GM18499 (cell line): ENCODE data around the gene UCK2.

Experiments used
- ATAC-seq: cut with Tn5 transposase; IDR thresholded peaks from one replicate; pipeline ENCODE4 v1.9.1; 2021; ENCODE audit warnings: moderate number of reproducible peaks; ENCODE audit not compliant: insufficient read depth, unreplicated experiment

Gene UCK2

DNA sequence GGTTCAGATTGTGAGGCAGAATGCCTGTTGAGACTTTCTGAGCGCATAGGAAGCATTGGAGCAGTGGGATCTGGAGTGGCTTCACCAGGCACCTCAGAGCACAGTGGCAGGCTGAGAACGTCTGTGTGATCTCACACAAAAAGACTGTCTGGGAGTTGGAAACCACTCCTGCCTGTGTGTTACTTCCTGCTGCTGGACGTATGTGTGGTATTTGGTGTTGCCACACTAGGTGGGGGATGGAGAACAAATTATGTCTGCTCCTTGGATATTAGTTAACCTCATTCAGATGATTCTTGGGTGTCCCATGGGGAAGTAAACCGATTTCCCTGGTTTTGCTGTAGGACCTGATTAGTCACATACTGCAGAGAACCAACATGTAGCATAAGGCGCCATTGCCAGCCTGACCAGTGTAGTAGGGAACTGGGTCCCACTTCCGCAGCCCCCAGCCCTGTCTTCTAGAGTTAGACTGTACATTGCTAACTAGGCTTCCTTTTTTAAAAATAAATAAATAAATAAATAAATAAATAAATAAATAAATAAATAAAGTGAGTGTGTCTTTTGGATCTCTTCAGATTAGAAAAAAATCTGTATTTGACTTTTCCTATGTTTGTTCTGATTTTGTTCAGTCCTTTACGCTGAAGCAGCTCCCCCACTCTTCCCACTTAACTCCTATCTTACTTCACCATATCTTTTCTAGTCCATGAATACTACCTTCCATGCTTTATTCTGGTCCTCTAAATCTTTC, 26.9 kb downstream of the UCK2 start:
- ATAC-seq: no peak

DNA sequence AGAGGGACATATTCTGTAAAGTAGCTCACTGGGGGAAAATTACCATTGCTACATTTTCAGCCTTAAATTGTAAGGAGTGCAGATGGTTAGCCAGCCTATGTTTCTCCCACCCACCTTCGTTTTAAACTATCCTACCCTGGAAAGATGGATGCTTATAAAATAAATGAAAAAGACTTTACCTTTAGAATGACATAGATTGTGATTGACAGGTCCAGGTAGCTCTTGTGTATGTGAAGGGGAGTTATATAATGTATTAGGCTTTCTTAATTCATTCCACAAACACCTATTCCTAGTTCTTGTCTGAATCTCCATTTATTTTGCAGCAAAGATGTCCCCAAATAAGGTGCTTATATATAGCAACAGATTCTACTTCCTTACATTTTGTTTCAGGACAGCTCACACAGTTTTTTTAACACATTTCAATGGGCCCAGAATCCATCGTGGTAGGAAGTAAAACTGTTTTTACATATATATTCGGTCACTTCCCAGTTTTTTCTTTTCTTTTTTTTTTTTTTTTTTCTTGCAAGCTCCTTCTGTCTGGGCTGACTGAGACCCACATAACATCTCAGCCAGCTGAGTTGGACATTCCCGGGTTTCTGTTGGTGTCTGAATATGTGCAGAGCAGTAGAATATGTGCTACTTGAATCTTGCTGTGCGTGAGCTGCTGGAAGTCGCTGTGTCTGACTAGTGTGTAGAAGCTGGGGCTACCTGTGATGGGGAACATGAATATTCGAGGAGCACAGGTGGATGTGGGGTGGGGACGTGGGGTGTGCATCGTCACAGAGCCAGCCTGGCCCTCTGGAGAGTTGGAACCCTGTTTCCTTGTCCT, 27.8 kb downstream of the UCK2 start:
- no peak for ATAC-seq

DNA sequence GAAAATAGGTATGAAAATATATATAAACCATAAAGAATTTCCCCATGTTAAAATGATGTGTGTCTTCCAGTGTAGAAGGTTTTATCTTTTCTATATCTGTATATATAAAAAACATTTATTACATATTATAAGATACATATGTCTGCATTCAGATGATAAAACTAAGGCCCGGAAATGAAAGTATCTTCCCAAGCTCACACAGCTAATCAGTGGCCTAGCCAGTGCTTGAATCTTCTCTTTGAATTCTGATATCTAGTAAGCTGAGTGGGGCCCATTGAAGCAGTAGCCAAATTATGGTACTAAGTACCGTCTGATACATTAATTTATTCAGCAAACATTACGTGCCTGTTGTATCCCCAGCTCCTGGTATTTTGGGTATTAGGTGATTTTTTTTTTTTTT, 28.6 kb downstream of the UCK2 start:
- no peak for ATAC-seq

DNA sequence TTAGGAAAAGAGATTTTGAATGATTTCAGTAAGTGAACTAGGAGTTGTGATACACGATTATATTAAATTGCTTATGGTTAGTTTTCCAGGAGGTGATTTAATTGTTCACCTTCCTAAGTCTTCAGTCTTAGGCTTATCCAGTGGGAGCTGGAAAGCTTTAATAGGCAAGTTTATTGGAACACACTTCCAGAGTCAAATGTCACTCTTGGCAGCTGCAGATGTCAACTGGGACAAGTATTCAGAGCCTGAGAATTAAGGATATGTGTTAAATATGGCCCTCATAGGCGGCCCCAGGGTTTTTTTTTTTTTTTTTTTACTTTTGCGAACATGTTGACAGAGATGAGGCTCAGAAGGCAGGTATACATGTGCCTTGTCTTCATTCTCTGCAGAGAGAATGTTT, 29.2 kb downstream of the UCK2 start:
- no peak for ATAC-seq

GRCh38 chr1:165857046-165857801, 29.8 kb downstream of the UCK2 start:
- ATAC-seq: peak; percentile 74

- ATAC-seq: no peak
Measured at GRCh38 chr1:165858364-165858823, 31.0 kb downstream of the UCK2 start.

GRCh38 chr1:165858967-165859845, 31.8 kb downstream of the UCK2 start:
- no peak for ATAC-seq

- no peak for ATAC-seq
Measured at GRCh38 chr1:165860065-165860464, 32.7 kb downstream of the UCK2 start.

DNA sequence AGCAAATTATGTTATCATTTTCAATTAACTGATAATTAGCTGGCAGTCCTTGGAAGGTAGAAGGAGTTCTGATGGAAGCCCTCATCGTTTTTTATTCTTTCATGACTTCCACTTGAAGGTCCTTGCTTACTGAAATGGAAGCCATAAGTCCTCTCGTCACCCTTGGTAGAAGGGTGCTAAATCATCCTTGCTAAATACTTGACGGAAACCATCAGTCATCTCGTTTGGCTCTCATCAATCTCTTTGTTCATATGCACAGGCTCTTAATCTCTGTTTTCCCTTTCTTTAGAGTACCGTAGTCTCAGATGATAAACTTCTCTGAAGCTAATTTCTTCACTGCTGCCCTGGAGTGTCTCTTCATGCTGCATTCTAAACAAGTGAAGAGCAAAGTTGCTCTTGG, 34.5 kb downstream of the UCK2 start:
- ATAC-seq: no peak

- no peak for ATAC-seq
Measured at GRCh38 chr1:165862448-165862847, 35.0 kb downstream of the UCK2 start.

DNA sequence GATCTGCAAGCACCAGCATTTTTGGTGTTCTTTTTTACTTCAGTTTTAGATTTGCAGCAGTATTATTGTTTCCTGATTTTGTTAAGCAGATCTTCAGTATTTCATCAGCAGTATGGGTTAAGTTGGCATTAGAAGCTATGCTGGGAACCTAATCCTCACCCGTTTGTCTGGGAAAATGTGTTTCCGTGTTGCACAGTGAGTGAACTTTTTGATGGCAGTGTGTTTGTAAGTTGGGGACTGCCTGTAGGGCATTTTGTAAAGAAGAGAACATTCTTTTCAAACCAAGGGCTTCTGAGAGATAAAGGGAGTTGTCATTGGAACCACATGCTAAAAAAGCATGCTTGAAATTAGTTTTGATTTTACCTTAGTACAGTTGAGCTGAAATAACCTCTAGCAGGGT, 35.9 kb downstream of the UCK2 start:
- ATAC-seq: no peak

DNA sequence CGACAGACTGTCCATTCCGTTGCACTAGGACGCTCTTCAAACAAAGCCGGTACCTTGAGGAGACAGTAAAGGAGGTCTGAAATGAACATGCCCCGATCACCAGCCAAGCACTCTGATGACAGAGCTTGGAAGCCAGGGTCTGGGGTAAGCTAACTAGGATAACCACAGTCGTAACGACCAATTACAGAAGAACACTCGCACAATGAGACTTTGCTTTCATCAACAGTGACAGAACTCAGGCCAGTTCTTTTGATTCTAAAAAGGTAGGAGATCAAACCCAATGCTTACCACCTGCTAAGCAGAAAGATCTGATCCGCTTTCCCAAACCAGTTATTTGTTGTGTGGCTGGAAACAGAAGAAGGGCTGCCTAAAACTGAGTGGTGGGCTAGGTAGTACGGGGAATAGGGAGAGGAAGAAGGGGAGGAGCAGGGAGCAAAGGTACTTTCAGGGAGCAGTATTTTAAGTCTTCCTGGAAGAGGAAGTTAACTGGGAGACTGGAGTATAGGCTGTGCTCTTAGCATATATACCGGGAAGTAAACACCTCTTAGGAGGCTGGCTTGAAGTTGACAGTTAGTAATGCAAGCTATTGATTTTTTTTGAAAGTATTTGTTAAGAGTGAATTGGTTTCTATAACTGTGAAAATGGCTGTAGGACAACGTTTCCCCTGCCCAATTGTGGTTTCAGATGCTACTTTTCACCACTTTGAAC, 38.4 kb downstream of the UCK2 start:
- ATAC-seq: no peak

- no peak for ATAC-seq
Measured at GRCh38 chr1:165869343-165869742, 41.9 kb downstream of the UCK2 start.

DNA sequence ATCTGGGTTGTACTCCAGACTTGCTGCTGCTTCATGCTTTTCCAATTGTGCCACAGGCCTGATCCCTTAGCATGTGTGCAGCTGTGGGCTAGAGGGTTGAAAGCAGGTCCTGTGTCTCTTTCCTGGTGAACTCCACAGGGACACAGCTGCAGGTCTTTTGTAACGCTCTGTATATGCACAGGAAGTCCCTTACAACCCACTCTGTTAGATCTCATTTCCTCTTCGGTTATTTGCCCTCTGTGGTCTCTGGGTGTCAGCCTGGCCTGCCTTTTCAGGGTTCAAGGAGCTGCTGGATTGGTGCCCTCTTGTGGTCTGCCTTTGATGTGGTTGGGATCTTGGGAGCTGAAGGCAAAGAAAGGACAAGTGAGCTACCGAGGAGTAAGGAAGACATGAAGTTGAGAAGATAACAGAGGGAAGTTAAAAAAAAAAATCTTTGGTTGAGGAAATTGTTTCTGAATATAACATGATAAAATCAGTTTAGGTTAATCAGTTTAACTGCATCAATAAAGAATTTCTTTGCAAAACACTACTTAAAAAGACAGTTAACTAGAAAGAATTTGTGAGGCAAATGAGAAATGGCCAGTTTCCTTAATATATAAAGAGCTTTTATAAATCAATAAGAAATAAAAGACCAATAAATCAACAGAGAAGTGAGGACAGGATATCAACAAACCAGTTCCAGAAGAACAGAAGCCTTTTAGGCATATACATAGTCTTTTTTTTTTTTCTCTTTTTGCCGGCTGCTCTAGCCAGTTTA, 44.1 kb downstream of the UCK2 start:
- ATAC-seq: peak; percentile 76

GRCh38 chr1:165873481-165873880, 46.1 kb downstream of the UCK2 start:
- no peak for ATAC-seq

- ATAC-seq: no peak
Measured at GRCh38 chr1:165874643-165875042, 47.2 kb downstream of the UCK2 start.

DNA sequence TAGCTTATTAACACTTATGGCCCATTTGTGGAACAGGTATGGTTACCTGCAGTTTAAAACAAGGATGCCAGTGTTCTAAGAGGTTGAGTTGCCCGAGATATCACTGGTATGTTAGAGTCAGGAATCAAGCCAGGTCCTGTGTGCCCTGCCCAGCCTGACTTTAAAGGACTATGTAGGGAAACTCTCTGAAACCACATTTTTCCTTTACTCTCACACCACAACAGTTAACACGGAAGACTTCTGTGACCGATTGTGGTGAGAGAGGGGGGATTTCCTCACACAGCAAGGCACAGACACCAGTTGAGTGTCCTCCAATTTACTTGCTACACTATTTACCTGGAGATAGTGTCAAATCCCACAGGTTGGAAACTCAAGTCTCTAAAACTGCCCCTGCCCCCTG, 47.8 kb downstream of the UCK2 start:
- ATAC-seq: no peak

DNA sequence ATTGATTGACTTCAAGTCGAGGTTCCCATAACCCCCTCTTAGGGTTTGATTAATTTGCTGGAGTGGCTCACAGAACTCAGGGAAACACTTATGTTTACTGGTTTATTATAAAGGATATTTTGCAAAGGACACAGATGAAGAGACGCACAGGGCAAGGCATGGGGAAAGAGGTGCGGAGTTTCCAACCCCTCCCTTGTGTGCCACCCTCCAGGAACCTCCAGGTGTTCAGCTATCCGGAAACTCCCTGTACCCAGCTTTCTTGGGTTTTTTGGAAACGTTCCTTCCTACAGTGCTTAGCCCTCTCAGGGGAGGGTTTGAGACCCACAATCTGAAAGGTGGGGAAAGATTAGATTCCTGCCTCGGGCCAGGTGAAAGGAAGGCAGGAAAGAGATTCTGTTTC, 48.2 kb downstream of the UCK2 start:
- ATAC-seq: no peak

GRCh38 chr1:165876121-165876520, 48.7 kb downstream of the UCK2 start:
- ATAC-seq: no peak
